Upper lobe of right lung (tissue), 1 donor: ENCODE measurements around the gene HS3ST2. TPM values are rescaled to one million over a fixed set of nuclear protein-coding genes. Genes with fewer than 3 reads are reported as not detected.

Experiments used
- ATAC-seq: fragments of 200-7000 bp; cut with Tn5 transposase; one replicate; pipeline ENCODE4 v1.9.1; 2020; ENCODE audit warnings: mild to moderate bottlenecking, moderate library complexity
- DNase-seq: peaks from one replicate; pipeline ENCODE4 v3.0.0-alpha.2; 2020
- H3K27ac ChIP-seq: fragments of 200-600 bp; one replicate; pipeline ENCODE4 v1.8.0; 2022
- H3K27me3 ChIP-seq: fragments of 200-600 bp; one replicate; pipeline ENCODE4 v1.8.0; 2022; ENCODE audit warnings: mild to moderate bottlenecking
- H3K36me3 ChIP-seq: fragments of 200-600 bp; one replicate; pipeline ENCODE4 v1.8.0; 2022
- H3K4me1 ChIP-seq: fragments of 200-600 bp; one replicate; pipeline ENCODE4 v1.8.0; 2022
- H3K4me3 ChIP-seq: fragments of 200-600 bp; one replicate; pipeline ENCODE4 v1.8.0; 2022; ENCODE audit warnings: mild to moderate bottlenecking
- H3K9me3 ChIP-seq: fragments of 200-600 bp; one replicate; pipeline ENCODE4 v1.8.0; 2022
- intact Hi-C: fragments of 100-400 bp; cut with DNase I; formaldehyde crosslinking; loops from one replicate; pipeline ENCODE4 v1.11.0; 2022
- total RNA-seq: library from RNA; stranded (reverse); fragmentation: NEBNext Ultra II Directional; extraction: Animal tissue kit (Norgen Biotek cat#: 25700); gene quantifications from one replicate; pipeline ENCODE4 v1.2.1, GENCODE V29; 2021
- TF ChIP-seq, protein P1 (sequence below): fragments of 200-600 bp; IDR thresholded peaks from one replicate; pipeline ENCODE4 v1.8.0; 2022; ENCODE audit warnings: antibody characterized with exemption
- donor health status: DM: no; HTN: yes; CAD: no; lungs with severe emphysema.

HS3ST2 gene
- total RNA-seq, 1 donor from 2014 or later: 9.6 TPM

DNA sequence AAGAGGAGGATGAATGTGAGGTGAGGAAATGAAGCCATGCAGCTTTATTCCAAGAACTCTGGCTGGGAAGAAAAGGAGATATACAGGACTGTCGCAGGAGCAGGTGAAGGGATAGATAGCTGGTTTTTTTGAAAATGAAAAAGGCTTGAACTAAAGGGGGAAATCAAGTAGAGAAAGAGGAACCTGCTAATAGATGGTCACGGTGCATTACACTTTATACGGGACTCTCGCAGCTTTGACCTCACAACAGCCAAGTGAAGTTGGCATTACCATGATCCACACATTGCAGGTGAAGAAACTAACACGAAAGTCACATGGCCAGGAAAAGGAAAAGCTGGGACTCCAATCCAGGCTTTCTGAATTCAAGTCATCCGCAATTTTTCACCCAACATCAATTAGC, 86.9 kb downstream of the HS3ST2 start:
- ATAC-seq (no peak), DNase-seq (no peak)
- Histone ChIP-seq H3K36me3 (no peaks in the 10 kb centered on the region), H3K4me1 (no peaks in the 10 kb centered on the region), H3K27me3 (no peaks in the 10 kb centered on the region), H3K9me3 (no peaks in the 10 kb centered on the region), H3K4me3 (no peak overlapping the region), H3K27ac (no peak overlapping the region)
- intact Hi-C loops: no loop called here
- TF ChIP-seq, protein P1, sequence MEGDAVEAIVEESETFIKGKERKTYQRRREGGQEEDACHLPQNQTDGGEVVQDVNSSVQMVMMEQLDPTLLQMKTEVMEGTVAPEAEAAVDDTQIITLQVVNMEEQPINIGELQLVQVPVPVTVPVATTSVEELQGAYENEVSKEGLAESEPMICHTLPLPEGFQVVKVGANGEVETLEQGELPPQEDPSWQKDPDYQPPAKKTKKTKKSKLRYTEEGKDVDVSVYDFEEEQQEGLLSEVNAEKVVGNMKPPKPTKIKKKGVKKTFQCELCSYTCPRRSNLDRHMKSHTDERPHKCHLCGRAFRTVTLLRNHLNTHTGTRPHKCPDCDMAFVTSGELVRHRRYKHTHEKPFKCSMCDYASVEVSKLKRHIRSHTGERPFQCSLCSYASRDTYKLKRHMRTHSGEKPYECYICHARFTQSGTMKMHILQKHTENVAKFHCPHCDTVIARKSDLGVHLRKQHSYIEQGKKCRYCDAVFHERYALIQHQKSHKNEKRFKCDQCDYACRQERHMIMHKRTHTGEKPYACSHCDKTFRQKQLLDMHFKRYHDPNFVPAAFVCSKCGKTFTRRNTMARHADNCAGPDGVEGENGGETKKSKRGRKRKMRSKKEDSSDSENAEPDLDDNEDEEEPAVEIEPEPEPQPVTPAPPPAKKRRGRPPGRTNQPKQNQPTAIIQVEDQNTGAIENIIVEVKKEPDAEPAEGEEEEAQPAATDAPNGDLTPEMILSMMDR: no peak

DNA sequence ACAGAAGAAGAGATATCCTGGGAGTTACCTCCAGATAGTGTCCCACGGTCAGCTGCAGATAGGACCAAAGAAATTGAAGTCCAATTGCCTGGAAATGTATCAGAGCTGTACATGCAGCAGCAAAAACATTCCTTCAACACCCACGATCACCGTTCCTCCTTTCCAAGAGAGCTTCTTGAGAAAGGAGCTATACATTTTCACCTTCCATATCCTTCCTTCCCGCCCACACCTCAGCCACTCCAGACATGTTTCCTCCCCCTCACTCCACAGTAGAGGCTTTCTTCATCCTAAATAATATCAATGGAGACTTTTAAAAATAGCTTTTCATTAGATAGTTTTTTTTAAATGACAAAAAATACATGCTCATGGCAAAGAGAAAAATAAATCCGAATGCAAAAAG, 87.6 kb downstream of the HS3ST2 start:
- intact Hi-C loops: no loop called here
- no peaks in the 10 kb centered on the region for H3K36me3 ChIP-seq
- no peak overlapping the region for H3K27ac ChIP-seq
- ATAC-seq (no peak), DNase-seq (no peak)
- TF ChIP-seq, protein P1: no peak
- H3K9me3 ChIP-seq: no peaks in the 10 kb centered on the region
- no peaks in the 10 kb centered on the region for H3K4me1 ChIP-seq
- H3K27me3 ChIP-seq: no peaks in the 10 kb centered on the region
- no peak overlapping the region for H3K4me3 ChIP-seq

DNA sequence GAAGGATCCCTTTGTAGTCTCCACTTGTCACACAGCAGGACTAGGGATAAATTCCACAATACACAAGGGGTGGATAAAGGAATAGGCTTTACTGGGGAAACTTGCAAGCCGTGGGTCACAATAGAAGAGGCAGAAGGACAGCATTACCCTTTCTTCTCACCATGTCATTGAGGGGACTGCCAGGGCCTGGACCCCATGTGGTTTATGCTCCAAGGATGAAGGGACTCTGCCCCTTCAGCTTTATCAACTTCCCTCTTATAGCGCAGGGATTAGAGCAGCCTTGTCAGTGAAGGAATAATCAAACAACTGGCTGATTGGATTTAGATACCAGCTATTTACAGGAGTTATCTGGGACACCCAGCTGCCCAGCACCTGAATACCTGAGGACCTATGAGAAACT, 89.8 kb downstream of the HS3ST2 start:
- TF ChIP-seq, protein P1: no peak
- no peak overlapping the region for H3K4me3 ChIP-seq
- H3K27ac ChIP-seq: no peak overlapping the region
- no peaks in the 10 kb centered on the region for H3K36me3 ChIP-seq
- intact Hi-C loops: no loop called here
- no peaks in the 10 kb centered on the region for H3K9me3 ChIP-seq
- ATAC-seq (no peak), DNase-seq (no peak)
- H3K4me1 ChIP-seq: no peaks in the 10 kb centered on the region
- H3K27me3 ChIP-seq: no peaks in the 10 kb centered on the region

DNA sequence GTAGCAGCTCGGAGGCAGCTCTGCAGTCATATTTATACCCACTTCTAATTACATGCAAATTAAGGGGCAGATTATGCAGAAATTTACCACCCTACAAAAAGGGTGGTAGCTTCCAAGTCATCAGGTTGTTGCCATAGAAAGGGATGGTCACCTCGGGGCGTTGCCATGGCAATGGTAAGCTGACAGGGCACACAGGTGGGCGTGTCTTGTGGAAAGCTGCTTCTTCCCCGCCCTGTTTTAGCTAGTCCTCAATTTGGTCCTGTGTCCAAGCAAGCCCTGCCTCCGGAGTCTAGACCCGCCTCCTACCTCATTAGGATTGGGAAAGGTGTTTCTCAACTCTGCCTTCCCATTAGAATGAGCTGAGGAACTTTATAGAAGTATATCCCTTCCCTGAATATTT, 98.7 kb downstream of the HS3ST2 start:
- intact Hi-C loops: no loop called here
- ATAC-seq: no peak

DNA sequence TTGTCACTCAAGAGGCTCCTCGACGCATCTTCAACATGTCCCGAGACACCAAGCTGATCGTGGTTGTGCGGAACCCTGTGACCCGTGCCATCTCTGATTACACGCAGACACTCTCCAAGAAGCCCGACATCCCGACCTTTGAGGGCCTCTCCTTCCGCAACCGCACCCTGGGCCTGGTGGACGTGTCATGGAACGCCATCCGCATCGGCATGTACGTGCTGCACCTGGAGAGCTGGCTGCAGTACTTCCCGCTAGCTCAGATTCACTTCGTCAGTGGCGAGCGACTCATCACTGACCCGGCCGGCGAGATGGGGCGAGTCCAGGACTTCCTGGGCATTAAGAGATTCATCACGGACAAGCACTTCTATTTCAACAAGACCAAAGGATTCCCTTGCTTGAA, 101.0 kb downstream of the HS3ST2 start:
- H3K4me1 ChIP-seq: no peaks in the 10 kb centered on the region
- H3K27ac ChIP-seq: no peak overlapping the region
- H3K36me3 ChIP-seq: no peaks in the 10 kb centered on the region
- ATAC-seq (no peak), DNase-seq (no peak)
- no peaks in the 10 kb centered on the region for H3K9me3 ChIP-seq
- intact Hi-C loops: no loop called here
- H3K4me3 ChIP-seq: no peak overlapping the region
- TF ChIP-seq, protein P1: no peak
- H3K27me3 ChIP-seq: no peaks in the 10 kb centered on the region

More for the DNA sequence above, 98.7 kb downstream of the HS3ST2 start:
- Histone ChIP-seq H3K27ac (no peak overlapping the region), H3K9me3 (no peaks in the 10 kb centered on the region), H3K4me3 (no peak overlapping the region), H3K36me3 (no peaks in the 10 kb centered on the region), H3K27me3 (no peaks in the 10 kb centered on the region), H3K4me1 (no peaks in the 10 kb centered on the region)
- TF ChIP-seq, protein P1: no peak
- DNase-seq: no peak

DNA sequence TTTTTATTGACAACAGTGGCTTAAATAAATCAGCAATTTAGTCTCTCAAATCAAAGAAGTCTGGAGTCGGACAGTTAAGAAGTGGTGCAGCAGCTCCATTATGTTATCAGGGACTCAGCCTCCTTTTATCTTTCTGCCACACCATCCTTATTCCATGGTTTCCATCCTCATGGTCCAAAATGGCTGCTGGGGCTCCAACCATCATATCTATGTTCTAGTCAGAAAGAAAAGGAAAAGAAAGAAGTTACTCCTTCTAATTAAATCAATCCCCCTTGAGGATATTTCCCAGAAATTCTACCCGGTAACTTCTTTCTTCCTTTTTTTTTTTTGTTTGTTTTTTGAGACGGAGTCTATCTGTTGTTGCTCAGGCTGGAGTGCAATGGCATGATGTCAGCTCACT, 109.5 kb downstream of the HS3ST2 start:
- H3K27me3 ChIP-seq: no peaks in the 10 kb centered on the region
- no peak for ATAC-seq
- H3K9me3 ChIP-seq: no peaks in the 10 kb centered on the region
- H3K4me1 ChIP-seq: no peaks in the 10 kb centered on the region
- no peak for DNase-seq
- intact Hi-C loops: no loop called here
- no peaks in the 10 kb centered on the region for H3K36me3 ChIP-seq
- TF ChIP-seq, protein P1: no peak
- H3K27ac ChIP-seq: no peak overlapping the region
- no peak overlapping the region for H3K4me3 ChIP-seq
